HG03354 (cell line): ENCODE results near the gene FOXE3.

ENCODE experiments used
- ATAC-seq: cut with Tn5 transposase; IDR thresholded peaks from one replicate; pipeline ENCODE4 v1.9.1; 2021; ENCODE audit warnings: mild to moderate bottlenecking; ENCODE audit not compliant: unreplicated experiment, poor library complexity, severe bottlenecking

The FOXE3 gene

GRCh38 chr1:47402591-47402990 lies 13.5 kb upstream of the FOXE3 start:
- no peak for ATAC-seq

DNA sequence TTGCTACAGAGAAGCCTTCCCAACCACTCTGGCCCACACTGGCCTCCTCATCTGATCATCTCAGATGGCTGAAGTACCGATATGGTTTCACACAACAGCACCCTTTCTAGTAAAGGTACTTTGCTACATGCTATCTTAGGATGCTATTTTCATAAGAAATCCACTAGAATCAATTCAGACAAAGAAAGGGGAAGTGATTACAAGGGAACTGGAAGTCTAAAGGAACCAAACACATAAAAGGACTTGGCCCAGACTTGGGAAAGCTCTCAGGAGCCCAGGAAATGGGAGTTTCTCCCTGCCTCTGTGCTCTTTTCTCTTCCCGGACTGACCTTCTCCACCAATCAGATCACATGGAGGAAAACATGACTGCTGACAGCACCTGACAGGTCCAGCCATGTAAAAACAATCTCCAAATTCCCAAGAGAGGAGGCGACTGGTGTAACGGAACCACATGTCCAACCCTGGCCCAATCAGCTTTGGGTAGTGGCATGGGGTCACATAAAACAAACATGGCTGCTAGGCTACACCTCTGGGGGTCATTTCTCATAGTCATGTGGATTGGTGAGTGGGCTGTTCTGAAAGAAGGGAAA lies 12.7 kb upstream of the FOXE3 start:
- ATAC-seq: no peak

DNA sequence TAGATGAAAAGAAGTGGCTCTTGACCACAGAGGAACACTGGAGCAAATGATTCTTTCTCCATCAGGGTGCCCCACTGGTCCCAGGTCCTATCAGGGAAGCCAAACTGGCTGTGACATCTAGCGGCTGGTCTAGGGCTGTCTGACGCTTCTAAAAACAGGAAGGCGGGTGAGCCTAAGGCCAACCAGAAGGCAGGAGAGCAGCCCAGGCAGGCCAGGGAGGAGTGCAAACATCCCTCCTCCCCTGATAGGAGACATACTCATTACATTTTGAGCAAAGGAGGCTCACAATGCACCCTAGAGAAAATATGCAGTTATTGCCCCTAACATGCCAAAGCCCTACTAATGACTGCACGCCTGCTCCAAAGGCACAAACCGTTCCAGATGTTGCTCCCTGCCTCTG lies 10.4 kb upstream of the FOXE3 start:
- no peak for ATAC-seq

- no peak for ATAC-seq
These were observed 9.1 kb upstream of the FOXE3 start for GRCh38 chr1:47406966-47407365.

DNA sequence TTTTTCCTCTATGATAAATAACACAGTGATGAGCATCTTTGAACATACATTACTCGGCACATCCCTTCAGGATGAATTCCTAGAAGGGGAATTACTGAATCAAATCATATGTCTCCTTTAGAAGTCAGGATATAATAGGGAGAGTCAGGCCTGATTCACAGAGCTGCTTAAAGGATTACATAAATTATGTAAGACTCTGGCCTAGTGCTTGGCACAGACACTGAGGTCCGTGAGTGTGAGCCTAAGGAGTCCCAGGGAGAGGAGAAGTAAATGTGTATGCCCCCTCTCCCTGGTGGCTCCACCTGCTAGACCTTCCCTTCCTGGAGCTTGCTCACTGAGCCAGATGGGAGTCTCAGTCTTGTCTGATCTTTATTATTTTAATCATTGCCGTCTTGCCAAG lies 8.6 kb upstream of the FOXE3 start:
- no peak for ATAC-seq

DNA sequence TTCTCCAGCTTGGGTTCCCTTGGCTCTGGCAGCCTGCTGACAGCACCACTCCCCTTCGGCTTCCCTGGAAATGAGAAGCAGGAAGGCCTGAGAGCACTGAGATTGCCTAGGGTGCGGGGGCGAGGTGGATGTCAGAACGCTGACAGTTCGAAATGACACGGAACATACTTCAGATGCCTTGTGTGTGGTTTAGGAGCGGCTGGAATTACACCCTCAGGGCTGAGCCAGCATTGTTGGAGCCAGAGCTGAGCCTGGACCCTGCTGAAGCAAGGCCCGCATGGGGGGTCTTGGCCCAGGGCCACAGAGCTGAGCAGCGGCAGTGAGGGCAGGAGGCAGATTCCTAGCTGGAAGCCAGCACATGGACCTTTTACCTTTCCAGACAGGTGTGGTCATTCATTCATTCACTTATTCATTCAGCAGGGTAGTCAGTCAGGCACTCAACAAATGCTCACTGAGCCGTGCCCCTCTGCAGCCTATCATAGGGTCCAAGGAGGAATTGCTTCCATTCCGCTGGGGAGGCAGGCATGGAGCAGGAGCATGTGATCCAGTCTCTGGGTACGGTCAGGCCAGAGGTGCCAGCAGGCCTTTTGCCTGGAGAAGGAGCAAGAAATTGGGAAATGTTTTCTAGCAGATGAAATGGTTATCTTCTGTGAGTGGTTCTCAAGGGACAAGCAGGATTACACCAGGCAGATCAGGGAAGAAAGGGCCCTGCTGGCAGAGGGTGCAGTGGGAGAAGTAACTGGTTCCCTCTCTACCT lies 6.6 kb upstream of the FOXE3 start:
- ATAC-seq: no peak

- ATAC-seq: no peak
These were observed 6.0 kb upstream of the FOXE3 start for GRCh38 chr1:47410068-47410455.

DNA sequence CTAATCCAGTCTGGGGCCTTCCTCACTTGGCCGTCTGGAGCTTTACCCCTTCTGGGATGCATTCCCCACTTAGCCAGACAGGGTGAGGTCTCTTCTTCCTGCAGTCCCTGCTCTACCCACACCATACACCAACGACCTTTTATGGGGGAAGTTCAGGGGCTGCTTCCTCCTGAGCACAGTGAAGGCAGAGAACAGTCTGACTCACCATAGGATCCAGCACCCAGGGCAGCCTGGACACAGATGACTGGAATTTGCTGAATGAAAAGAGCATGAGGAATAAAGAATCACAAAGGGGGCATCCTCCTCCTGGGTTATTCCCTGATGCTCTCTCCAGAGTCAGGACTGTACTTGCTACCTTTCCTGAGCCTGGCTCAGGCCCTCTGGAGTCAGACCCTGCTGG lies 4.6 kb upstream of the FOXE3 start:
- ATAC-seq: no peak

- ATAC-seq: no peak
These were observed 3.6 kb upstream of the FOXE3 start for GRCh38 chr1:47412437-47412836.

- ATAC-seq: no peak
These were observed 459 bp downstream of the FOXE3 start for GRCh38 chr1:47416319-47417169.

- no peak for ATAC-seq
These were observed 1.3 kb downstream of the FOXE3 start for GRCh38 chr1:47417170-47418044.

DNA sequence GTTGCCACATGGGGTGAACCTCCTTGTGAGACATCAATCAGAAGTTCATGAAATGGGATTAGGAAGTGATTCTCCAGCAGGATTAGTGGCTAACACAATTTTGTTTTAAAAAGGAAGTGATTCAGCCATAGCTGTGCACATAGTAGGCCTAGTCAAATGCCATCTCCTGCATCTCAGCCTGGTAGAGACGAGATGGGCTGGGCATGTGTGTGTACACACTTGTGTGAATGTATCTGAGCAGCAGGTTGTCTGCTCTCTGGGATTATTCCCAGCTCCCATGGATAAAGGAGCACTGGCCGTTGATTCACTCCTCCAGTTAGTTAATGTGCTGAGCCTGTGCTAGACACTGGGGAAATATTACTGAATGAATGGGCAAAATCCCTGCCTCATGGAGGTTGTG lies 2.0 kb downstream of the FOXE3 start:
- no peak for ATAC-seq

DNA sequence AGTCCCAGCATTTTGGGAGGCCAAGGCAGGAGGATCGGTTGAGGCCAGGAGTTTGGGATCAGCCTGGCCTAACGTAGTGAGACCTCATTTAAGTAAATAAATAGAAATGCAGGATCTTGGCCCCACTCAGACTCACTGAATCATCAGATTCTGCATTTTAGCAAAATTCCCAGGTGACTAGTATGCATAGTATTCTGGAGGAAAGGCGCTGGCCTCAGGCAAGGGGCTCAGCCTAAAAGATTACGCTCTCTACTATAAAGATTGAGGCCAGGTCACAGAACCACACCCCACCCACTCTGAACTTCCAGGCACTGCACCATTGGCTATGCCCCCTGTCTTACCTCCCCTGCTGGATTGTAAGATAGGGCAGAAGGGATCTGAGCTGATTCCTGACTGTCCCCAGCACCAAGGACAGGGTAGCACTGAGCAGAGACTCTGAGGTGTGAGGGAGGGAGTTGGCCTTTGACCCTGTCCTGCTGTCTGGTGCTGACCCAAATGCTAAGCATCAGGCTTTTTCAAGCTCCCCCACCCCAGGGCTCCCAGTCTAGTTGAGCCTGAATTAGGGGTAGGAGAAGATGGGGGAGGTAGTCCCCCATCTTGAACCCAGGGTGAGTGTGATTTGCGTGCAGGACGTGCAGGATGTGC lies 2.7 kb downstream of the FOXE3 start:
- no peak for ATAC-seq

GRCh38 chr1:47420547-47420946 lies 4.5 kb downstream of the FOXE3 start:
- no peak for ATAC-seq

DNA sequence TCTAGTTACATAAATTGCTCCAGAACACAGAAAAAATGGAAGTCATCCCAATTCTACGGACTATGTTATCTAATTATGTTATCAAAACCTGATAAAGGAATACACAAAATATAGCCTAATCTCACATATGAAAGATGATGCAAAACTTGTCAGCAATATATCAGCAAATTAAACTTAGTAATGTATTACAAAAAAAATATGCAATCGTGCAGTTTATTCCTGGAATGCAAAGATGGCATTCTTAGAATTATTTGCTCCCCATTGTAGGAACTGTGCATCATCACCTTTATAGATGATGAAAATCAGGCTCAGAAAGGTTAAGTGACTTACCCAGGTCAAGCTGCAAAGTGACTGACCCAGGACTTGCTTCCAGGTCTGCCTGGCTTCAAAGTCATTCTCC lies 7.8 kb downstream of the FOXE3 start:
- no peak for ATAC-seq

DNA sequence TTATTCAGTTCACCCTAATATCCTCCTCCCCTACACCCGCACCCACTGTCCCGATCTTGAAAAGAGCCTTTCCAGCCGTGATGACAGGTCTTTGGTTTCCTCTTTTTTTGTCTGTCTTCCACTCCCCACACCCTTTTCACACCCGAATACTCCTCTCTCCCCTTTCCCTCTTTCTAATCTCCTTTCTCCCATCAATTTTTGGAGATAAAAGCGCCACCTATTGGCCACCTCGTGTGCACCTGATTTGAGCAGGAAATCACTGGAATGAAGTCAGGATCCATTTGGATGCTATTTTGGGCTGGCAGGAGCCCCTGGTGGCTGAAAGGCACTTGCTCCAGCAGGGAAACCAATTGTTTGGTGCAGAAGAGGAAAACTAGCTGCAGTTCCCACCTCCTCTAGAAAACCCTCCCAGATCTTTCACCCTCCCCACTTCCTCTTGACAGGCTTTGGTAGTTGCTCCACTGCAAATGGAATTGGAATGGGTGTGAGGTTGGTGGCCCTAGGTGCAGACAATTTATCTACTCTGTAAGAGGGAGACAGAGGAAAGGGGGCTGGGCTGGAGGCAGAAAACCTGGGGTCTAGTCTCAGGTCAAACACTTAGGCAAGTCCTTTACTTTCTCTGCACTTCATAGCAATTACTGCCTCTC lies 8.4 kb downstream of the FOXE3 start:
- no peak for ATAC-seq

- no peak for ATAC-seq
These were observed 15.4 kb downstream of the FOXE3 start for GRCh38 chr1:47431534-47431933.

DNA sequence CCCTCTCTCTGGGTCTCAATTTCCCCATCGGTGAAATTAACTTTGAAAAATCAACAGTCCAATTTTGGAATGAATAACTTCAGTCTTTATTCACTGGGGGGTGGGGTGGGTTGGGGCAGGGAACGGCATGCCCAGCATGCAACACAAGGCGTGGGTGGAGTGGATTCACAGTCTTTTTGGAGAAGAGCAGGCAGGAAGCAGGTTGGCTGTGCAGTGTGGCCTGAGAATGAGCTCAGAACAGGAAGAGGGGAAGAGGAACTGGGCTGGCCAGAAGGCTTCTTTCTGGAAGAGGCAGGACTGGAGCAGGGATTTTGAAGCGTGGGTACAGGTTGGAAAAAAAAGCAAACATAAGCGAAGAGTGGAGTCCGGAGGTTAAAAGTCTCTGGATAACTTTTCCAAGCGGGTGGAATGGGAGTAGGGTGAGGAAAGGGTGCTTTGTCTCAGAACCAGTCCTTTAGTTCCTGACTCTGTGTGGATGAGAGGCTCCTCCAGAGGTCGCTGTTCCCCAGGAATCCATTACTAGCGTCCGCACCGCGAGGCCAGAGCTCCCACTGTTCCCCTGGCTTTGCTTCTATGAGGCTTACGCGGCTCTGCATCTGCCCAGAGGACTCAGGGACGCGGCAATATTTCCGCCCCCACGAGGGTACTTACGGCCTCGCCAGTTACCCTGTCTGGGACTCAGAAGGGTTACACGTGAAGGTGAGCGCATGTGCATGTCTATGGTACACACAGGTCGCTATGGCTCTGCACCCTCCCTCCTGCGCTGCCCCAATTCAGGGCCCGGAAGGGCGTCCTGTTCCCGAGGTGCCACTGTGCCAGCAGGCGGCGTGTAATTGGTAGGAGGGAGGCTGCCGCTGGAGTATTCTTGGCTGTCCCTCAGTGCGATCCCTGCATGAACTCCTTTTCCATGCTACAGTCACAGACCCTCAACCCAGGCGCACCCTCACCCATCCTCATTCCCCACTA lies 16.3 kb downstream of the FOXE3 start:
- peak; percentile 40 for ATAC-seq
